NOMO-1 (cell line): ENCODE results near the gene IL20RB.

Source experiments
- DNase-seq, 2 experiments: peaks; one replicate each; lab custom pipeline; 2025; ENCODE audit not compliant: unreplicated experiment in 2 of 2; lab: John Stamatoyannopoulos, UW

IL20RB gene

DNA sequence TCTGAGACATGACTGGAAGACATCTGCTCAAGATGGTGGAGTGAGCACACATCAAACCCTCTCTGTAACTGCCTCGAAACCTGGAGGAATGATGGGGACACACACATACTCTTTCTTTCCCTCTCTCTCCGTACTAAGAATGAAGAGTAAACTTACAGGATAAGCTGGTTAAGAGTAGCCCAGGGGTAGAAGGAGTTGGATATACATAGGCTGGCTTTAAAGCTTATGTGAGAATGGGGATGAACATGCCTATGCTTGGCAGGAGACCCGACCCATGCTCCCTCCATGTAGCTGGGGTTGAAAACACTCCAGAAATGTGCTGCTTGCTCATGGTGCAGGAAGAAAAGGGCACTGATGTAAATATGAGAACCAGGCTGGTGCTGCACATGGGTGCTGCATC is 68.9 kb downstream of the IL20RB start:
- no peak for DNase-seq

DNA sequence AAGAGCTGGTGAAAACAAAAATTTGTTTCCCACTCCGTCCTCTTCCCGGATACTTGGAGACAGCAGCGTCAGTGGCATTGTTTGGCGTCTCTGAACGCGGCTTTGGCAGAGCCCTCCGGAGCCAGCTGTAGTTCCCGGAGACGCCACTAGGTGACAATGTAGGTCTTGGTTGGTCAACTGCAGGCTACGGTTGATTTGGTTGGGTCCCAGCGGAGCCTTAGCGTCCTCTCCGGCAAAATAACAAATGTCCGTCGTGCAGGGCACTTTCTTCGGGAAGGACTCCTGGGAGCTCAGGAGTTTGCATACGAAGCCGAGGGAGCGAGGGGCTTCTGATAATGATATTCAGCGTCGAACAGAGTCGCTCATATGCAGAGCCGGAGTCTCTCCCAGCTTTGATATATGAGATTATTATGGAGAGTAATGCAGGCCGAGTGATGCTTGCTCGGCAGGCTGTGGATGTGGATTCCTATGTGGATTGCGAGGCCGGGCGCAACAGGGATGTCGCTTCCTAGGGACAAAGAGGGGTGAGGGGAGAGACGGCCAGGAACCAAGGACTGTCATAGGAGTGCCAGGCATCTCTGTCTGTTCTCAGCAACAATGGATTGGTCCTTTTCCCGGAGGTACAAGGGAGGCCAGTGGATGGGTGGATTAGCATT is 74.8 kb downstream of the IL20RB start:
- peak; percentile 55 to 78 for DNase-seq

DNA sequence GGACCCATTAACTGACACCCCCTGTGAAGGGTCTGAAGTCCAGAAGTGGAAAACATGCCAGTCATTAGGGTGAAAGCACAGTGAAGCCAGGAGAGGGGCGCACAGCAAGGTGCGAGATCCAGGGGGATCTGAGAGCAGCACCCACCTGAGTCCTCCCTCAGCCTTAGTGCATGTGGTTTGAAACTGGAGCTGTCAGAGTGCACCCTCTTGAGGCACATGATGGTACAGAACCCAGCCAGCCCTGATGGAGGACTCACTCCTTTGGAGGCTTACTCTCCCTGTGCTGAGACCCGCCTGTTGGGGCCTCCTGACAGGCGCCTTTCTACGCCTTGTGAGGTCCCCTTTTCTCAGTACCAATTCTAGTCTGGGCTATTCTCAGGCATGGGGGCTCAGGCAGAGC is 77.8 kb downstream of the IL20RB start:
- no peak for DNase-seq

DNA sequence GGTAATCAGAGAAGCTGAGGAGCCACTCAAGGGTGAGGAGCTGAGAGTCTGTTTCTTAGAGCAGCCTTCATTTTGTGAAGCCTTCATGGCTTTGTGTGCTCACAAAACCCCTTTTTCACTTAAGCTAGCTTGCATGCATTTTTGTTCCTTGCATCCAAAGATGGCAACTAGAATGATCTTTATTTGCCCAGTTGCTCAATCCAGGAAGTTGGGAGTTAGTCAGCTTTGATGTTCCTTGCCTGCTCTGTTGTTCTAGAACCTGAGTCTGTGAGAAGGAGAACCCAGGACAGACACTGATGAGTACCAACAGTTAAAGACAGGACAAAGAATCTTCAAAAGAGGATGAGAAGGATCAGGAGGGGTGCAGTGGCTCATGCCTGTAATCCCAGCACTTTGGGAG is 81.8 kb downstream of the IL20RB start:
- no peak for DNase-seq

DNA sequence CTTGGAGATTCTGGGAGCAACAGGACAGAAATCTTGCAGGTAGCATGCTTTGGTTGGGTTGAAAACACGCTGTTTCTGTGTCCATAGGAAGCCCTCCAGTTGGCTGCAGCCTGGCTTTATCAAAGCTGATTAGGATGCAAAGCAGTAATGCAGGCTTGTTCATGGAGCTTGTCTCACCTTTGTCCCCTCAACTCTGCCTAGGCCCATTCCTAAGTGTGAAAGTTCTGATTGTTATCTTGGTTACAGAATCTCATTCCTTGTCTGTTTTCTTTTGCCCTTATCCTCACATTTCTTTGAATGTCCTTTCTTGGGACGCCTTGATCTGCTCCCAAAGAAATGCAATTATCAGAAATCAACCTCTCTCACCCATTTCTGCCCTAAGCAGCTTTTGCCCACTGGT is 83.5 kb downstream of the IL20RB start:
- no peak for DNase-seq

DNA sequence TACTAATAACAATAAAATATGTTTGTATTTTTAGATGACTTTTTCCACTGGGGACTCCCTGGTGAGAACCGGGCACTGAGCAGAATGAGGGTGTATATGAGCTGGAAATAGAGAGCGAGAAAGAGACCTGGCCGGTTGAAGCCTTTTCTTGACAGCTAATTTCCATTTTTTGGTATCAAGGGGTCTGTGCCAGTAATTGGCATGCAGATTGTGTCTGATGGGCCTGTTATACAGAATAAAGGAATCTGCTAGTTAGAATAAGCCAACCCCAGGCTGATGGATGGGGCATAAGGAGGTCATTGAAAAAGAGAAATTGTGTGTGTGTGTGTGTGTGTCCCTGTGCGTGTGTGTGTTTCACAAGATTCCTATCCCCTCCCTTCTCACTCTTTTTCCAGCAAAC is 83.9 kb downstream of the IL20RB start:
- DNase-seq, result no peak

DNA sequence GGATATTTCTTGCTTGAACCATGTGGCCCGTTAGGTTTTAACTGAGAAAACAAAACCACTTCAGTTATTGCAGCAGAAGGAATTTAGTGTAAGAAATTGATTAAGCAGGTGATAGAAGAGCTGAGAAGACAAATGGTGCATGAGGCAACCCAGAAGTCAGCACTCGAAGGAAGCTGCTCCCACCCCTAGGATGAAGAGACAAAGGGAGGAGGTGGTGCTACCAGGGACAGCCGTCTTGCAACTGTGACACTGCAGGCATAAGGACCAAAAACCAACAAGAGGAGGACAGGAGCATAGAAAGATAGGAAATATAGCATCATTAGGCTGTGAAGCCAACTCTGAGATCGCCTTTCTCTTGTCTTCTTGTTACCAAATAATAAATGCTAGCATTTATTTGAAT is 89.0 kb downstream of the IL20RB start:
- DNase-seq, result no peak

DNA sequence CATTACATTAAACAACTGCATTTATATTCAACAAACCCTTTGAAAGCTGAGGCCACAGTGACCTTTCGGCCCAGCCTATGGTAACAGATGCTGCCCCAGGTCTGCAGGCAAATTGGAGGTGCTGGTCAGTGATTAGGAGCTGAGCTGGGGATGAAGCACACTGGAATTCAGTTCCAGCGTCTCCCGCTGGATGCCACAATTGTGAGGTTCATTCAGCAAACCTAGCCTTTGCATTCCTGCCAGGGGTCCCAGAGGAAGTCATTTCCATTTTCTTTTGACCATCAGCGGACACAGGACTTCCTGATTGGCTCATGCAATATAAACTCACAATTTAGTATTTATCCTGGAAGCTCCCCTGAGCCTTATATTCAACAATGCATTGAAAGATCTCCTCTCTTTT is 89.5 kb downstream of the IL20RB start:
- no peak for DNase-seq

DNA sequence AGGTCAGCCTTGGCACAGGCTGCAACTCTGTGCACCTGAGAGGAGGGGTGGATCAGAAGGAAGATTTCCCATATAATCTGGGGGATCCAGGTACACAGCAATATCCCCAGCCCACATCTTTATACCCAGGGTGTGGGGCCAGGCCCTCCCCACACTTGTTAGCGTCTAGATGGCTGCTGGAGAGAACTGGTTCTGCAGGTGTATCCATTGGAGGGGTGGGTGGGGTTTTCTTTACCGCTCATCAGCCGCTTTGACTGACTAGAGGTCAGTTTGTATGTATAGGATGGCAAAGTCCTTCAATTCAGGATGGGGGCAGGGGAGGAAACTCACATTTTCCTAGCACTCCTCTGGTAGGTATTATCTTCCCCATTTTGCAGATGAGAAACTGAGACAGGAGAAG is 92.5 kb downstream of the IL20RB start:
- no peak for DNase-seq

DNA sequence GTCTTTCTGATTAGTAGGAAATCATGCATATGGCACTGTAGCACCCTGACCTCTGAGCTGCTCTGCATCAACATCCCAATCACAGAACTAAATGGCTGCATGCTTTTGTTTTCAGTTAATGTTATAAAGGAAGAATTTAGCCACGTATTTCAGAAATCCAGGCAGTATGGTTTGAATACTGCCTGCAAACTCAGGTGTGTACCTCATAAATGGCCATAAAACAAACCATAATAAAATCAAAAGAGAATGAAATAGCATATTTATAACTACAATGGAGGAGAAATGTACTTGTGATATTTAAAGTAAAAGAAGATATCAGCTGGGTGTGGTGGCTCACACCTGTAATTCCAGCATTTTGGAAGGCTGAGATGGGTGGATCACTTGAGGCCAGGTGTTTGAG is 94.5 kb downstream of the IL20RB start:
- no peak for DNase-seq
